NCI-H460 (cell line): ENCODE data around the gene ULK1. TPM values are rescaled to one million over a fixed set of nuclear protein-coding genes. Genes with fewer than 3 reads are reported as not detected.

Source experiments
- DNase-seq: peaks from one replicate; pipeline ENCODE4 v3.0.0-alpha.2; 2016; ENCODE audit warnings: low read depth; ENCODE audit errors: extremely low read depth
- total RNA-seq: library from RNA; depleted of rRNA; stranded (reverse); fragments of >200 nt; shearing (Covaris generic); gene quantifications from 2 replicates; pipeline ENCODE4 v1.2.3, GENCODE V29; 2014

ULK1 gene
- total RNA-seq, 1 experiment from 2014 or later = 31.7 TPM

- DNase-seq = no peak
These were observed 11.2 kb downstream of the ULK1 start for GRCh38 chr12:131905630-131906091.

DNA sequence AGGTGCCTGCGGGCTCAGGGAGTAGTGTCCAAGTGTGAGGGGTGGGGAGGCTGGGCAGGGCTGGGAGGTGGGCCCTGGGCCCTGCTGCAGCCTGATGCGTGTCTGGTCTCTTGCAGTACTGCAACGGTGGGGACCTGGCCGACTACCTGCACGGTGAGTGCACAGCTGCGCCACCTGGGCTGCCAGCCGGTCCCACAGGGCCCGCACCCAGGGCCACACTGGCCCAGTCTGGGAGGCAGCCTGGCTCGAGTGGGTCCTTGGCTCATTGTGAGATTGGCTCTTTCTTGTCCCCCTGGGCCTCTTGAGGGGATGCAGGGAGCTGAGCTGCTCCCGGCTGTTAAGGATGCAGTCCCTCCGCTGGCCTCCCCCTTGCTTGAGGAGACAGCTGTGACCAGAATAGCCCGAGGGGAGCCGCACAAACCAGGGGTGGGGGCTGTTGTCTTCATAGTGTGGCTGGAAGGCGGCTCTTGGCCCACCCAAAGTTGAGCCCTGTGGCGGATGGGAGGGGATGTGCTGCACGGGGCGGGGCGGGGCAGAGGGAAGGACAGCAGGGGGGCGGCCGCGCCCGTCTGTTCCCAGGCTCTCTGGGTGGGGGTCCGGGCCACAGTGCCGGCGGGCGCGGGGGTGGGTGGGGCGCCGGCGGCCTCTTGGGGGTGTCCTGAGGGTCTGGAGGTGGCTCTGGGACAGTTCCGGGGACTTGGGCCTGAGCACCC lies 13.1 kb downstream of the ULK1 start:
- DNase-seq = no peak

DNA sequence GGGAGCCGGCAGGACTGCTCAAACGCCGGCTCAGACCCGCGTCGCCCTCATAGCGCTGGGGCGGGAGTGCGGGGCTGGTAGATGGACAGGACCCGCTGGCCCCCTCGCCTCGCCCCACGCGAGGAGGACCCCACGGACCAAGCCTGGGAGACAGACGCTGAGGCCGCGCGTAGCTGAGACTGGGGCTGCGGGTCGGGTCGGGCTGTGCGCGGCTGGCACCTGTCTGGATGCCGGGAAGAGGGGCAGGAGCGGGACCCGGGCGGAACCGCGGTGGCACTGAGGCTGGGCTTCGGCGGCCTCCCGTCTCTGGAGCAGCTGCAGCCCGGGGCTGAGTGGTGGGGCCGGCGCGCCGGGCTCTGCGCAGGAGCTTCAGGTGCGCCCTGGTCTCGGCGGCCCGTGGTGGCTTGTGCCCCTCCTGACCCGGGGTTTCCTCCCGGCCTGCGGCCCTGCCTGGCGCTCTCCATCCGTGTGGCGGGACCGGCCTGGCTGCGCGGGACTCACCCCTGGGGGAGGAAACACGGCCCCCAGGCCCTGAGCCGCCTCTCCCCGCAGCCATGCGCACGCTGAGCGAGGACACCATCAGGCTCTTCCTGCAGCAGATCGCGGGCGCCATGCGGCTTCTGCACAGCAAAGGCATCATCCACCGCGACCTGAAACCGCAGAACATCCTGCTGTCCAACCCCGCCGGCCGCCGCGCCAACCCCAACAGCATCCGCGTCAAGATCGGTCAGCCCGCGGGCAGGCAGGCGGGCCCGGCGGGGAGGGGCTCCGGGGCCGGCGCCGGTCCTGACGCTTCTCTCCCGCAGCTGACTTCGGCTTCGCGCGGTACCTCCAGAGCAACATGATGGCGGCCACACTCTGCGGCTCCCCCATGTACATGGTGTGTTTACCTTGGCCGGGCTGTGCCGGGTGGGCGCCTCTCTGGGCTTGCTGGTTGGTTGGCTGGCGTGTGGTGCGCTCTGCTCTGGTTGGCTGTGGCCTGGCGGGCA lies 14.0 kb downstream of the ULK1 start:
- DNase-seq = no peak

DNA sequence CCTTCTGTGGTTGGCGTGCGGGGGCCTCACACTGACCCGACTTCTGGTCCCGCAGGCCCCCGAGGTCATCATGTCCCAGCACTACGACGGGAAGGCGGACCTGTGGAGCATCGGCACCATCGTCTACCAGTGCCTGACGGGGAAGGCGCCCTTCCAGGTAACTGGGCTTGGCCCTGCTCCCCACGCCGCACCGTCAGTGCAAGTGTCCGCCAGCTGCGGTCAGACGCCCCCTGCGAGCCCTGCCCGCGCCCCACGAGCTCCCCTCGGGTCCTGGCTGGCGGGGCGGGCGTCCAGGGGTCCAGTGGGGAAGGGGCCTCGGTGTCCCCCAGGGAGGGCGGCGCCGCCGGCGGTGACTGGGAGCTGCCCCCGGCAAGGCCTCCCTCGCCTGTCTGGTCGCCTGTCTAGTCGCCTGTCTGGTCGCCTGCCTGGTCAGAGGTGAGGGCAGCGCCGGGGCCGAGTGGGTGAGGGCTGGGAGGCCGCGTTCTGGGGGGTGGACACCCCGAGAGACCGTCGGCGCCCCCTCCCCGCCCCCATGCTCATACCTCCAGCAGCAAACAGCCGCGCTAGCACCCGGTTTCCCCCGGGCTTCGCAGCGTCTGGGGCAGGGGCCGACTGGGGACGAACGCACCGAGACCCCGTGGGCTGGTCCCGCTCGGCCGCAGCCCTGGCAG lies 14.8 kb downstream of the ULK1 start:
- no peak for DNase-seq

GRCh38 chr12:131909752-131910219 lies 15.4 kb downstream of the ULK1 start:
- no peak for DNase-seq

GRCh38 chr12:131910302-131911027 lies 16.0 kb downstream of the ULK1 start:
- DNase-seq = no peak

DNA sequence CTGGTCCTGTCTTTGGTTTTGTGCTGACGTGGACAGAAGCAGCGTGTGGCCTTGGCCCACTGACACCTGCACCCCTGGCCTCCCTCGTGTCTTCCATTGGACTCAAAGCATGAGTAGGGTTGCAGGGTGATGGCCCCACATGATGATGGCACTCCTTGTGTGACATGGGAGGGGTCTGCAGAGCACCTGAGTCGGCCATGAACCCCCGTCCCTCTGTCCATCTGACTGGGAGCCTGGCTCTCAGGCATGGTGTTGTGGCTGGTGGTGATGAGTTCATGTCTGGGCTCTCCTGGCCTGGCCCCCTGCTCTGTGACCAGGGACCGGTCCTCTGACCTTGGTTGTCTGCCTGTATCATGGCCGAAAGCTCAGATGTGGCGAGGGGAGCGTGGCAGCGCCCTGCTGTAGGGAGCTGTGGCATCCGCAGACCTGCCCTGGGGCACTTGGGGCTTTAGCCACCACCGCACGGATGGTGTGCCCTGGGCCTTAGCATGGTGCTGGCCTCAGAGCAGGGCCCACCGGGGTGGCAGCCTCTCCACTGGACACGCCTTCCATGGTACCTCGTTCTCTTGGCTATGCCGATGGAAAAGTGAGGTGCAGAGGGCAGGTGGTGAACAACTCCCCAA lies 16.7 kb downstream of the ULK1 start:
- no peak for DNase-seq

DNA sequence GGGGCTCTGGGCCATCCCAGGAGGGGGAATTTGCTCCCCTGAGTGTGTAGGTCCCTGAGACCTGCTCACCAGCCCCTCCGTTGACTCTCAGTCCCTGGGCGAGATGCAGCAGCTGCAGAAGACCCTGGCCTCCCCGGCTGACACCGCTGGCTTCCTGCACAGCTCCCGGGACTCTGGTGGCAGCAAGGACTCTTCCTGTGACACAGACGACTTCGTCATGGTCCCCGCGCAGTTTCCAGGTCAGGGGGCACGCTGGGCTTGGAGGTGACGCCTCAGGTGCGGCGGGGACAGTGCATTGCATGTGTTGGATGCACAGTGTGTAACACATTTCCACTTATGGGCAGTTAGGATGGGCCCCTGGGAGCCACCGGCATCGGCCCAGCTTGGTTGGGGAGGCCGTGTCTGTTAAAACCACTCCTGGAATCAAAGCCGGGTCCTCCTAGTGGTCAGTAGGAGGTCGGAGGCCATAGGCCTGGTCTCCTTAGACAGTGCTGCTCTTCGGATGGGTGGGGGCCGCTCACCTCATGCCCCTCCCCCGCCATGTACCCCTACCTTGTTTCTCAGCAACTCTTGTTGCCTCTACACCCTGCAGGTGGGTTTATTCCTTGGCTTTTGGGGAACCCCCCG lies 17.5 kb downstream of the ULK1 start:
- DNase-seq = no peak

DNA sequence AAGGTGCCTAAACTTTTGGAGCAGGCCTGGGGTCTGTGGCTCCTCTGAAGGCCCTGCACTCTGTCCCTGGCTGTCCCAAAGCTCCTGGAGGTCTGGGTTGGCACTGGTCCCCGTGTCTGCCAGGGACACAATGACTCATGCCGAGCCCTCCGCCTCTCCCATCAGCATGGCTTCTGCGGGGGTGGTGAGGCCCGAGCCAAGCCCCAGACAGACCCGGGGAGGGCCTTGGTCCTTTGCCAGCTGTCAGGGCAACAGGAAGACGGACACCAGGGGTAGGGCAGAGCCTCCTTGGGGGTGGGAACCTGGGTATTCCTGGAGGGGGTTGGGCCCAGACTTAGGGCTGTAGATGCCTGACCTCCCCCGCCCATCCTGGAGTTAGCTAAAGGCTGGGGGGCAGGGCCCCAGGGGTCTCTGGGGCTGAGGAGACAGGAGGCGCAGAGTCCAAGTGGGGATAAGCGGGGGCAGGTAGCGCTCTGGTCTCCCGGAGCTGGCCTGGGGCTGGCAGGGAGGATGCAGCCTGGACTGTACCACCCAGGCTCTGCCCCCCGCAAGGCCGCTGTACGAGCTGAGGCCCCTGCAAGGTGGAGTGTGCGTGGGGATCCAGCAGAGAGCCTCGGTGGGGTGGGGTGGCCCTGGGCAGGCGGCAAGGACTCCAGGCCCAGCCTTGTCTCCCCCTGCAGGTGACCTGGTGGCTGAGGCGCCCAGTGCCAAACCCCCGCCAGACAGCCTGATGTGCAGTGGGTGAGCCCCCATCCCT lies 18.3 kb downstream of the ULK1 start:
- no peak for DNase-seq

DNA sequence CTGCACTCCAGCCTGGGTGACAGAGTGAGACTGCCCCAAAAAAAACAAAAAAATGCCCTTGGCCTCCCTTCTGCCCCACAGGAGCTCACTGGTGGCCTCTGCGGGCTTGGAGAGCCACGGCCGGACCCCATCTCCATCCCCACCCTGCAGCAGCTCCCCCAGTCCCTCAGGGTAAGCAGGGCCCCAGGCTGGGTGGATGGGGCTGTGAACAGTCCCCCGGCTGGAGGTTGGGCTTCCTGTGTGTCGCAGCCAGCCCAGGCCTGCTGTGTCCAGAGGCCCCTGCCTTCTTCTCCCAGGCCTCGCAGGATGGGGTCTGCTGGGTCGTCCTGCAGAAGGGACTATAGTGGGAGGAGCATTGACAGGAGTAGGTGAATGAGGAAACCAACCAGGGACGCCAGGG lies 19.2 kb downstream of the ULK1 start:
- DNase-seq = no peak

- no peak for DNase-seq
These were observed 19.8 kb downstream of the ULK1 start for GRCh38 chr12:131914179-131914702.

GRCh38 chr12:131915000-131915689 lies 20.7 kb downstream of the ULK1 start:
- DNase-seq = no peak

DNA sequence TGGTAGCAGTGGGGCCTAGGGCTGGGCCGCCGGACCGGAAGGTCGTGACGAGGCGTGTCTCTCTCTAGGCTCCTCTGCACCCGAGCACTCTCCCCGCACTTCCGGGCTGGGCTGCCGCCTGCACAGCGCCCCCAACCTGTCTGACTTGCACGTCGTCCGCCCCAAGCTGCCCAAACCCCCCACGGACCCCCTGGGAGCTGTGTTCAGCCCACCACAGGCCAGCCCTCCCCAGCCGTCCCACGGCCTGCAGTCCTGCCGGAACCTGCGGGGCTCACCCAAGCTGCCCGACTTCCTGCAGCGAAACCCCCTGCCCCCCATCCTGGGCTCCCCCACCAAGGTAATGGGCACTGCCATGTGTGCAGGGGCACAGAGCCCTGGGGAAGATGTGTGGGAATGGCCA lies 21.4 kb downstream of the ULK1 start:
- DNase-seq = no peak

DNA sequence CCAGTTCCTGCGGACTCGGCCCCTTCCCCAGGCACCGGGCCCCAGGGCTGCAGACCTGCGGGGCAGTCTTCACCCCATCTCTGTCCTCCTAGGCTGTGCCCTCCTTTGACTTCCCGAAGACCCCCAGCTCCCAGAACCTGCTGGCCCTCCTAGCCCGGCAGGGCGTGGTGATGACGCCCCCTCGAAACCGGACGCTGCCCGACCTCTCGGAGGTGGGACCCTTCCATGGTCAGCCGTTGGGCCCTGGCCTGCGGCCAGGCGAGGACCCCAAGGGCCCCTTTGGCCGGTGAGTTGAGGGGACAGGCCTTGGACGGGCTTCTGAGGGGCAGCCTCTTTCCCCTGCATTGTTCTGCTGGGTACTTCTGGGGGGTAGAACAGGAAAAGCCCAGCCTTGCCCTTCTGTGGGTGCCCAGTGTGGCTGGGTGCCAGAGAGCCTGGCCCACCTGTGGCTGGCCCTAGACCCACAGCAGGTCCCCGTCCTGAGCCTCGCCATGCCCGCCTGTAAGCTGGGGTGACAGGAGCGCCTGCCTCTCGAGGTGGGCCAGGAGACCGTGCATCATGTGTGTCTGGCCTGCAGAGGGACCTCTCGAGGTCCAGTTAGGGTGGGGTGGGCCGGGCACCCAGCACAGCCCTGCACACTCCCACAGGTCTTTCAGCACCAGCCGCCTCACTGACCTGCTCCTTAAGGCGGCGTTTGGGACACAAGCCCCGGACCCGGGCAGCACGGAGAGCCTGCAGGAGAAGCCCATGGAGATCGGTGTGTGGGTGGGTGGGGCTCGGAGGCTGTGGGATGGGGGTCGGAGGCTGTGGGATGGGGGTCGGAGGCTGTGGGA lies 22.1 kb downstream of the ULK1 start:
- no peak for DNase-seq

DNA sequence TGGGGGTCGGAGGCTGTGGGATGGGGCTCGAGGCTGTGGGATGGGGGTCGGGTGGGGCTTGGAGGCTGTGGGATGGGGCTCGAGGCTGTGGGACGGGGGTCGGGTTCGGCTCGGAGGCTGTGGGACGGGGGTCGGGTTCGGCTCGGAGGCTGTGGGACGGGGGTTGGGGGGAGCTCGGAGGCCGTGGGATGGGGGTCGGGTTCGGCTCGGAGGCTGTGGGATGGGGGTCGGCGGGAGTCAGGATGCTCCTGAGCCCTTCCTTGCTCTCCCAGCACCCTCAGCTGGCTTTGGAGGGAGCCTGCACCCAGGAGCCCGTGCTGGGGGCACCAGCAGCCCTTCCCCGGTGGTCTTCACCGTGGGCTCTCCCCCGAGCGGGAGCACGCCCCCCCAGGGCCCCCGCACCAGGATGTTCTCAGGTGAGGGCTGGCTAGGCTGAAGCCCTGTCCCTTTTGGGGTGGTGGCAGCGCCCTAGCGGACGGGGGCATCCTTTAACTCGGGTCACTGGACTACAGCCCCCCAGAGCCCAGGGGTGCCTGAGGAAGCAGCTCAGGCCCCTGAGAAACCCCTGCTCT lies 22.8 kb downstream of the ULK1 start:
- DNase-seq = no peak

- no peak for DNase-seq
These were observed 23.4 kb downstream of the ULK1 start for GRCh38 chr12:131917711-131918306.
